SU-DHL-6 (cell line): ENCODE measurements around the gene INAFM2.

Source experiments
- EZH2phosphoT487 ChIP-seq: fragments of 200-600 bp; sonication (generic), shearing (Covaris generic); conservative IDR thresholded peaks from 2 replicates; pipeline ENCODE4 v1.6.1; 2018; ENCODE audit warnings: mild to moderate bottlenecking, antibody characterized with exemption, low read length, moderate library complexity, mixed read lengths
- TF ChIP-seq, protein P1 (sequence below): fragments of 200-600 bp; sonication (generic); IDR thresholded peaks from one replicate; pipeline ENCODE4 v1.5.1; 2017; ENCODE audit warnings: antibody characterized with exemption, mild to moderate bottlenecking, low read length, moderate library complexity; ENCODE audit not compliant: insufficient read depth, poor library complexity, severe bottlenecking

DNA sequence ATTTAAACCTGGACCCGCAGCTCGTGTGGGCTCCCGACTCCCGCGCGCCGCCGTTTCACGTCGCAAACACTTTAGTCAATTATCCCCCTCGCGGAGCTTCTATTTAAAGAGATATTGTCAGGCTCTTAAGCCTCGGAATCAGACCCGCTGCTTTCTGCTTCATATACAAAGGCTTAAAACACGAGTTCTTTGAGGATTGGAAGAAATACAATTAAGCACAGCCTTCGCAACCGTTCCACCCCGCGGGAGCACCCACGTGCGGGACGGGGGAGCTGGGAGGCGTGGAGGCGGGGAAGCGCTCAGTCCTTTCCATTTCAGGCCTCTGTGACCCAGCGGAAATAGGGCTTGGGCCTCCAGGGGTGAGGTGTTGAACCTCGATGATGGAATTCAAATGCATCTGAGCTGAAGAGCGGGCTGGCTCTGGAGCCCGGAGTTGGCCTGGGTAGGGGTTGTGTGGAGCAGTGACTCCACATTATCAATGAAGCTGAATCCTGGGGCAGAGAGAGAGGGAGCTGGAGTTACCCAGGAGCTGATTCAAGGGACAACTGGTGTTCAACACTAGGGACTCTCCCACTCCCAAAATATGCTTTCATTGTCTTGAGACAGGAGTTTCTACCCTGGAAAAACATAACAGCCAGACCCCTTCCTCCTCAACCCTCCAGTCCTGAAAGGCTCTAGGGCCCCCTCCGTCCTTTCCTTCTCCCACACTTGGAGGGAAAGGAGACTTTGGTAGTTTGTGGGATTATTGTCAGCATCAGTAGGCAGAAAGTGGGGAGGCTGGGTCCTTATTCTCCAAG is 43.0 kb upstream of the INAFM2 start:
- TF ChIP-seq, protein P1, sequence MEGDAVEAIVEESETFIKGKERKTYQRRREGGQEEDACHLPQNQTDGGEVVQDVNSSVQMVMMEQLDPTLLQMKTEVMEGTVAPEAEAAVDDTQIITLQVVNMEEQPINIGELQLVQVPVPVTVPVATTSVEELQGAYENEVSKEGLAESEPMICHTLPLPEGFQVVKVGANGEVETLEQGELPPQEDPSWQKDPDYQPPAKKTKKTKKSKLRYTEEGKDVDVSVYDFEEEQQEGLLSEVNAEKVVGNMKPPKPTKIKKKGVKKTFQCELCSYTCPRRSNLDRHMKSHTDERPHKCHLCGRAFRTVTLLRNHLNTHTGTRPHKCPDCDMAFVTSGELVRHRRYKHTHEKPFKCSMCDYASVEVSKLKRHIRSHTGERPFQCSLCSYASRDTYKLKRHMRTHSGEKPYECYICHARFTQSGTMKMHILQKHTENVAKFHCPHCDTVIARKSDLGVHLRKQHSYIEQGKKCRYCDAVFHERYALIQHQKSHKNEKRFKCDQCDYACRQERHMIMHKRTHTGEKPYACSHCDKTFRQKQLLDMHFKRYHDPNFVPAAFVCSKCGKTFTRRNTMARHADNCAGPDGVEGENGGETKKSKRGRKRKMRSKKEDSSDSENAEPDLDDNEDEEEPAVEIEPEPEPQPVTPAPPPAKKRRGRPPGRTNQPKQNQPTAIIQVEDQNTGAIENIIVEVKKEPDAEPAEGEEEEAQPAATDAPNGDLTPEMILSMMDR = no peak
- TF ChIP-seq EZH2phosphoT487 = no peak
